WI38 (cell line): ENCODE measurements around the gene DBNL.

Source experiments
- H3K4me3 ChIP-seq: 2 replicates; pipeline ENCODE4 v1.5.1; 2011; ENCODE audit warnings: low read depth, mild to moderate bottlenecking, control low read depth, low read length
- CTCF ChIP-seq: IDR thresholded peaks from 2 replicates; pipeline ENCODE4 v1.5.1; 2012; ENCODE audit warnings: low read depth, mild to moderate bottlenecking, control low read depth, low read length

Gene DBNL

GRCh38 chr7:44057849-44058758 is 13.6 kb downstream of the DBNL start:
- no peak overlapping the region for H3K4me3 ChIP-seq
- TF ChIP-seq CTCF: no peak

- TF ChIP-seq CTCF: no peak
- no peak overlapping the region for H3K4me3 ChIP-seq
Observed at GRCh38 chr7:44058759-44059218, 14.3 kb downstream of the DBNL start.

GRCh38 chr7:44059219-44060090 is 15.0 kb downstream of the DBNL start:
- TF ChIP-seq CTCF: no peak
- no peak overlapping the region for H3K4me3 ChIP-seq

GRCh38 chr7:44060091-44060947 is 15.8 kb downstream of the DBNL start:
- no peak for TF ChIP-seq CTCF
- H3K4me3 ChIP-seq: no peak overlapping the region

GRCh38 chr7:44060948-44061644 is 16.6 kb downstream of the DBNL start:
- no peak overlapping the region for H3K4me3 ChIP-seq
- TF ChIP-seq CTCF: no peak

GRCh38 chr7:44061645-44062179 is 17.2 kb downstream of the DBNL start:
- TF ChIP-seq CTCF: no peak

More at GRCh38 chr7:44061645-44062179, 17.2 kb downstream of the DBNL start:
- no peak overlapping the region for H3K4me3 ChIP-seq
